ENCODE results near the gene CDC40.

GRCh38 chr6:110214338-110214737 lies 34.1 kb downstream of the CDC40 start:
- TF ChIP-seq CTCF (IDR thresholded peaks at IDR 0.05; ENCODE audit: poor library complexity): no peak
- TF ChIP-seq EZH2 (IDR thresholded peaks at IDR 0.05; ENCODE audit: borderline replicate concordance): no peak

Measured in hepatocyte (in vitro differentiated cells).